ENCODE results near the gene TIMM9.

TIMM9 gene

GRCh38 chr14:58390830-58391229, 36.5 kb downstream of the TIMM9 start:
- H3K9me3 ChIP-seq (ENCODE audit: insufficient read depth, low read depth, low read length), result no peaks in the 10 kb centered on the region

DNA sequence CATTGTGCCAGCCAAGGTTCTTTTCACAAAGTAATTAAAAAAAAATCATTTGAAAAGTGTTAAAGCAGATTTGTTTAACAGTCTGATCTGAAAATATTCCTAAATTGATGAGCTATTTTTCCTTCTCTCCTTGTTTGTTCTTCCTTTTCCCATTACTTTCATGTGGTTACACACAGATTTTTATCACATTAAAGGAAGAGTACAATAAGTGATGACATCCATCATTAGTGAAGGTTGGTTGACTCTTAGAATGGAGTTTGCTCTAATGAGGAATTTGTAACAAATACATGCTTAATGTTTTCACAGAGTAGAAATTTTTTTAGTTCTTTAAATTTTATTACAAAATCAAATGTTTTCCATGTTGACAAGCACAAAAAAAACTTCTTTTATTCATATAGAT, 50.5 kb downstream of the TIMM9 start:
- no peaks in the 10 kb centered on the region for H4K20me1 ChIP-seq (ENCODE audit: insufficient read depth, low read length, poor library complexity, severe bottlenecking)
- H3F3A ChIP-seq (ENCODE audit: low read depth), result no peaks in the 10 kb centered on the region
- H3K79me2 ChIP-seq (ENCODE audit: insufficient read depth, low read length), result no peaks in the 10 kb centered on the region
- H3K9me3 ChIP-seq (ENCODE audit: insufficient read depth, low read depth, low read length), result no peaks in the 10 kb centered on the region
- no peak overlapping the region for H2AFZ ChIP-seq (ENCODE audit: low read length)
- no peak overlapping the region for H3K4me3 ChIP-seq (ENCODE audit: low read length, poor library complexity, severe bottlenecking)
- no peaks in the 10 kb centered on the region for H3K9me2 ChIP-seq (replicated peaks; ENCODE audit: low read depth, low read length)
- H3K9ac ChIP-seq (ENCODE audit: low read depth, low read length, poor library complexity, severe bottlenecking), result no peak overlapping the region
- no peak overlapping the region for H3K4me2 ChIP-seq (ENCODE audit: low read depth, low read length, poor library complexity, severe bottlenecking)
- TF ChIP-seq, protein P1, sequence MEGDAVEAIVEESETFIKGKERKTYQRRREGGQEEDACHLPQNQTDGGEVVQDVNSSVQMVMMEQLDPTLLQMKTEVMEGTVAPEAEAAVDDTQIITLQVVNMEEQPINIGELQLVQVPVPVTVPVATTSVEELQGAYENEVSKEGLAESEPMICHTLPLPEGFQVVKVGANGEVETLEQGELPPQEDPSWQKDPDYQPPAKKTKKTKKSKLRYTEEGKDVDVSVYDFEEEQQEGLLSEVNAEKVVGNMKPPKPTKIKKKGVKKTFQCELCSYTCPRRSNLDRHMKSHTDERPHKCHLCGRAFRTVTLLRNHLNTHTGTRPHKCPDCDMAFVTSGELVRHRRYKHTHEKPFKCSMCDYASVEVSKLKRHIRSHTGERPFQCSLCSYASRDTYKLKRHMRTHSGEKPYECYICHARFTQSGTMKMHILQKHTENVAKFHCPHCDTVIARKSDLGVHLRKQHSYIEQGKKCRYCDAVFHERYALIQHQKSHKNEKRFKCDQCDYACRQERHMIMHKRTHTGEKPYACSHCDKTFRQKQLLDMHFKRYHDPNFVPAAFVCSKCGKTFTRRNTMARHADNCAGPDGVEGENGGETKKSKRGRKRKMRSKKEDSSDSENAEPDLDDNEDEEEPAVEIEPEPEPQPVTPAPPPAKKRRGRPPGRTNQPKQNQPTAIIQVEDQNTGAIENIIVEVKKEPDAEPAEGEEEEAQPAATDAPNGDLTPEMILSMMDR (conservative IDR thresholded peaks at IDR 0.05; ENCODE audit: low read length), result no peak
- no peak for TF ChIP-seq EZH2phosphoT487 (IDR thresholded peaks at IDR 0.05; ENCODE audit: borderline replicate concordance)
- H3K27me3 ChIP-seq (ENCODE audit: insufficient read depth, low read length, poor library complexity, severe bottlenecking), result no peaks in the 10 kb centered on the region
- no peaks in the 10 kb centered on the region for H3K4me1 ChIP-seq (ENCODE audit: insufficient read depth, low read length, poor library complexity, severe bottlenecking)
- H3K36me3 ChIP-seq (ENCODE audit: insufficient read depth, low read length), result peaks cover 18% of the 10 kb centered on the region; the same call in 1 of the 2 replicates

More at GRCh38 chr14:58390830-58391229, 36.5 kb downstream of the TIMM9 start:
- no peaks in the 10 kb centered on the region for H3K36me3 ChIP-seq (ENCODE audit: insufficient read depth, low read length)
- H3F3A ChIP-seq (ENCODE audit: low read depth), result no peaks in the 10 kb centered on the region
- TF ChIP-seq, protein P1 (conservative IDR thresholded peaks at IDR 0.05; ENCODE audit: low read length), result no peak
- H2AFZ ChIP-seq (ENCODE audit: low read length), result no peak overlapping the region
- no peaks in the 10 kb centered on the region for H3K9me2 ChIP-seq (replicated peaks; ENCODE audit: low read depth, low read length)
- no peak overlapping the region for H3K9ac ChIP-seq (ENCODE audit: low read depth, low read length, poor library complexity, severe bottlenecking)
- no peaks in the 10 kb centered on the region for H3K27me3 ChIP-seq (ENCODE audit: insufficient read depth, low read length, poor library complexity, severe bottlenecking)
- H4K20me1 ChIP-seq (ENCODE audit: insufficient read depth, low read length, poor library complexity, severe bottlenecking), result no peaks in the 10 kb centered on the region
- H3K4me3 ChIP-seq (ENCODE audit: low read length, poor library complexity, severe bottlenecking), result no peak overlapping the region
- no peak overlapping the region for H3K4me2 ChIP-seq (ENCODE audit: low read depth, low read length, poor library complexity, severe bottlenecking)
- H3K79me2 ChIP-seq (ENCODE audit: insufficient read depth, low read length), result no peaks in the 10 kb centered on the region
- no peaks in the 10 kb centered on the region for H3K4me1 ChIP-seq (ENCODE audit: insufficient read depth, low read length, poor library complexity, severe bottlenecking)

DNA sequence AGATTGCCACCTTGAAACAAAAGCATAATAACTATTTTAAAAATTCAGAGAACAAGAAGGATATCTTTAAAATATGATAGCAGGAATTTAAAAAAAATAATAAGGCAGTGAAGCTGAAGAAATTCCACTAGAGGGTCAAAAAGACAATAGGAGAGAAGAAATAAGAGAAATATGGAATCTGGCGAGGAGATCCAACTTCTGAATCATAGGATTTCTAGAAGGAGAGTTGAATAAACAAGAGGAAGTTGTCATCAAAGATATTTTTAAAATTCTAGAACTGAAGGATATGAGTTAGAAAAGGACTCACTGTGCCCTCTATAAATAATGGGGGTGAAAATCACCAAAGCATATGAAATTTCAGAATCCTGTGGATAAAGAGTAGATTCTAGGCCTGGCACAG, 58.4 kb downstream of the TIMM9 start:
- TF ChIP-seq, protein P1 (conservative IDR thresholded peaks at IDR 0.05; ENCODE audit: low read length), result no peak
- no peak for TF ChIP-seq EZH2phosphoT487 (IDR thresholded peaks at IDR 0.05; ENCODE audit: borderline replicate concordance)
- Histone ChIP-seq H2AFZ (ENCODE audit: low read length) (no peak overlapping the region), H3K79me2 (ENCODE audit: insufficient read depth, low read length) (no peaks in the 10 kb centered on the region), H3K27me3 (ENCODE audit: insufficient read depth, low read length, poor library complexity, severe bottlenecking) (no peaks in the 10 kb centered on the region), H3K4me1 (ENCODE audit: insufficient read depth, low read length, poor library complexity, severe bottlenecking) (no peaks in the 10 kb centered on the region), H3K9me2 (replicated peaks; ENCODE audit: low read depth, low read length) (no peaks in the 10 kb centered on the region), H3K36me3 (ENCODE audit: insufficient read depth, low read length) (peaks cover 72% of the 10 kb centered on the region; the same call in 1 of the 2 replicates), H3F3A (ENCODE audit: low read depth) (no peaks in the 10 kb centered on the region), H3K4me3 (ENCODE audit: low read length, poor library complexity, severe bottlenecking) (no peak overlapping the region), H3K4me2 (ENCODE audit: low read depth, low read length, poor library complexity, severe bottlenecking) (no peak overlapping the region), H3K9ac (ENCODE audit: low read depth, low read length, poor library complexity, severe bottlenecking) (no peak overlapping the region), H3K9me3 (ENCODE audit: insufficient read depth, low read depth, low read length) (no peaks in the 10 kb centered on the region), H4K20me1 (ENCODE audit: insufficient read depth, low read length, poor library complexity, severe bottlenecking) (no peaks in the 10 kb centered on the region)

Data from Loucy (cell line).